ENCODE results near the gene CFAP77. TPM values are rescaled to one million over a fixed set of nuclear protein-coding genes. Genes with fewer than 3 reads are reported as not detected.

CFAP77 gene
- total RNA-seq, 2 experiments from 2014 or later: not detected

GRCh38 chr9:132585954-132586829, 176.2 kb downstream of the CFAP77 start:
- Mint-ChIP-seq H3K4me1 (ENCODE audit: low read depth) (peaks cover 9% of the 10 kb centered on the region), H3K36me3 (no peaks in the 10 kb centered on the region), H3K9me3 (no peaks in the 10 kb centered on the region), H3K27ac (no peak overlapping the region), H3K27me3 (peaks cover 61% of the 10 kb centered on the region), H3K4me3 (no peak overlapping the region)
- ChIA-PET POLR2A (no interaction called here), CTCF (no interaction called here)
- no peak for DNase-seq
- intact Hi-C loops (cut with micrococcal nuclease): no loop called here

GRCh38 chr9:132586830-132587591, 177.0 kb downstream of the CFAP77 start:
- intact Hi-C loops (cut with micrococcal nuclease): no loop called here
- Mint-ChIP-seq H3K36me3 (peaks cover 1% of the 10 kb centered on the region), H3K9me3 (no peaks in the 10 kb centered on the region), H3K4me1 (ENCODE audit: low read depth) (peaks cover 3% of the 10 kb centered on the region), H3K27me3 (peaks cover 59% of the 10 kb centered on the region), H3K4me3 (no peak overlapping the region), H3K27ac (no peak overlapping the region)
- ChIA-PET CTCF (no interaction called here), POLR2A (no interaction called here)
- no peak for DNase-seq

GRCh38 chr9:132587592-132587955, 177.6 kb downstream of the CFAP77 start:
- Mint-ChIP-seq H3K27ac (no peak overlapping the region), H3K4me1 (ENCODE audit: low read depth) (peaks cover 3% of the 10 kb centered on the region), H3K9me3 (no peaks in the 10 kb centered on the region), H3K4me3 (no peak overlapping the region), H3K36me3 (peaks cover 5% of the 10 kb centered on the region), H3K27me3 (peaks cover 60% of the 10 kb centered on the region)
- intact Hi-C loops (cut with micrococcal nuclease): no loop called here
- POLR2A ChIA-PET: no interaction called here
- no peak for DNase-seq
- CTCF ChIA-PET: no interaction called here

GRCh38 chr9:132588098-132588497, 178.1 kb downstream of the CFAP77 start:
- H3K4me3 Mint-ChIP-seq: no peak overlapping the region
- ChIA-PET POLR2A (no interaction called here), CTCF (no interaction called here)
- DNase-seq: no peak
- intact Hi-C loops (cut with micrococcal nuclease): no loop called here
- peaks cover 3% of the 10 kb centered on the region for H3K4me1 Mint-ChIP-seq (ENCODE audit: low read depth)
- no peak overlapping the region for H3K27ac Mint-ChIP-seq
- H3K36me3 Mint-ChIP-seq: peaks cover 7% of the 10 kb centered on the region
- peaks cover 57% of the 10 kb centered on the region for H3K27me3 Mint-ChIP-seq
- no peaks in the 10 kb centered on the region for H3K9me3 Mint-ChIP-seq

- Mint-ChIP-seq H3K4me1 (ENCODE audit: low read depth) (peaks cover 3% of the 10 kb centered on the region), H3K9me3 (no peaks in the 10 kb centered on the region), H3K4me3 (no peak overlapping the region), H3K27me3 (peaks cover 53% of the 10 kb centered on the region), H3K36me3 (peaks cover 13% of the 10 kb centered on the region), H3K27ac (no peak overlapping the region)
- ChIA-PET CTCF (no interaction called here), POLR2A (no interaction called here)
- no peak for DNase-seq
- intact Hi-C loops (cut with micrococcal nuclease): no loop called here
These were observed 178.6 kb downstream of the CFAP77 start for GRCh38 chr9:132588501-132589147.

- Mint-ChIP-seq H3K9me3 (no peaks in the 10 kb centered on the region), H3K4me3 (no peak overlapping the region), H3K27me3 (peaks cover 48% of the 10 kb centered on the region), H3K4me1 (ENCODE audit: low read depth) (peaks cover 3% of the 10 kb centered on the region), H3K36me3 (peaks cover 17% of the 10 kb centered on the region), H3K27ac (no peak overlapping the region)
- intact Hi-C loops (cut with micrococcal nuclease): no loop called here
- ChIA-PET POLR2A (no interaction called here), CTCF (interaction anchor here (1.5 kb wide), 1 partner anchor 14 kb away, joined by 3 read pairs; no protein-coding TSS in a partner anchor)
- no peak for DNase-seq
These were observed 179.4 kb downstream of the CFAP77 start for GRCh38 chr9:132589148-132590036.

GRCh38 chr9:132590037-132590317, 180.0 kb downstream of the CFAP77 start:
- H3K27me3 Mint-ChIP-seq: peaks cover 42% of the 10 kb centered on the region
- intact Hi-C loops (cut with micrococcal nuclease): no loop called here
- CTCF ChIA-PET: interaction anchor here (1.5 kb wide), 1 partner anchor 15 kb away, joined by 3 read pairs; no protein-coding TSS in a partner anchor
- H3K4me1 Mint-ChIP-seq (ENCODE audit: low read depth): peaks cover 3% of the 10 kb centered on the region
- H3K4me3 Mint-ChIP-seq: no peak overlapping the region
- POLR2A ChIA-PET: no interaction called here
- no peak for DNase-seq
- H3K27ac Mint-ChIP-seq: no peak overlapping the region
- H3K36me3 Mint-ChIP-seq: peaks cover 23% of the 10 kb centered on the region
- no peaks in the 10 kb centered on the region for H3K9me3 Mint-ChIP-seq

- DNase-seq: no peak
- POLR2A ChIA-PET: no interaction called here
- Mint-ChIP-seq H3K27me3 (peaks cover 38% of the 10 kb centered on the region), H3K4me1 (ENCODE audit: low read depth) (peaks cover 3% of the 10 kb centered on the region), H3K36me3 (peaks cover 28% of the 10 kb centered on the region), H3K9me3 (no peaks in the 10 kb centered on the region), H3K27ac (no peak overlapping the region), H3K4me3 (no peak overlapping the region)
- intact Hi-C loops (cut with micrococcal nuclease): no loop called here
- CTCF ChIA-PET: interaction anchor here (1.5 kb wide), 1 partner anchor 16 kb away, joined by 3 read pairs; no protein-coding TSS in a partner anchor
These were observed 180.5 kb downstream of the CFAP77 start for GRCh38 chr9:132590318-132591182.

- peaks cover 33% of the 10 kb centered on the region for H3K27me3 Mint-ChIP-seq
- ChIA-PET CTCF (interaction anchor here (1.5 kb wide), 1 partner anchor 16 kb away, joined by 3 read pairs; no protein-coding TSS in a partner anchor), POLR2A (no interaction called here)
- peaks cover 35% of the 10 kb centered on the region for H3K36me3 Mint-ChIP-seq
- H3K4me1 Mint-ChIP-seq (ENCODE audit: low read depth): peaks cover 3% of the 10 kb centered on the region
- no peak for DNase-seq
- H3K4me3 Mint-ChIP-seq: no peak overlapping the region
- intact Hi-C loops (cut with micrococcal nuclease): no loop called here
- no peak overlapping the region for H3K27ac Mint-ChIP-seq
- H3K9me3 Mint-ChIP-seq: no peaks in the 10 kb centered on the region
These were observed 181.2 kb downstream of the CFAP77 start for GRCh38 chr9:132591244-132591643.

GRCh38 chr9:132591751-132592314, 181.8 kb downstream of the CFAP77 start:
- H3K9me3 Mint-ChIP-seq: no peaks in the 10 kb centered on the region
- no peak overlapping the region for H3K27ac Mint-ChIP-seq
- ChIA-PET POLR2A (no interaction called here), CTCF (interaction anchor here (0.7 kb wide), 1 partner anchor 172 kb away, joined by 3 read pairs; no protein-coding TSS in a partner anchor)
- peaks cover 3% of the 10 kb centered on the region for H3K4me1 Mint-ChIP-seq (ENCODE audit: low read depth)
- DNase-seq: no peak
- intact Hi-C loops (cut with micrococcal nuclease): no loop called here
- H3K36me3 Mint-ChIP-seq: peaks cover 41% of the 10 kb centered on the region
- H3K4me3 Mint-ChIP-seq: no peak overlapping the region
- peaks cover 27% of the 10 kb centered on the region for H3K27me3 Mint-ChIP-seq

- Mint-ChIP-seq H3K27ac (no peak overlapping the region), H3K36me3 (peaks cover 44% of the 10 kb centered on the region), H3K4me3 (no peak overlapping the region), H3K27me3 (peaks cover 27% of the 10 kb centered on the region), H3K9me3 (no peaks in the 10 kb centered on the region), H3K4me1 (ENCODE audit: low read depth) (peaks cover 3% of the 10 kb centered on the region)
- no peak for DNase-seq
- POLR2A ChIA-PET: no interaction called here
- intact Hi-C loops (cut with micrococcal nuclease): no loop called here
- CTCF ChIA-PET: no interaction called here
These were observed 182.4 kb downstream of the CFAP77 start for GRCh38 chr9:132592451-132592850.

Data from activated CD4-positive, alpha-beta memory T cell treated with anti-CD3 and anti-CD28 coated beads for 36 hours (primary cell).